H1 (cell line): ENCODE measurements around the gene CA14.

Source experiments
- POLR2A ChIP-seq, 2 experiments: IDR thresholded peaks; 1 replicate in 1 of 2; 2 replicates in 1 of 2; pipeline ENCODE4 v1.6.1; 2011; ENCODE audit warnings: low read depth in 2 of 2, low read length in 2 of 2, mild to moderate bottlenecking in 2 of 2; ENCODE audit errors: control extremely low read depth in 1 of 2
- TF ChIP-seq, protein P1 (sequence below): IDR thresholded peaks from 2 replicates; pipeline ENCODE4 v1.6.1; 2012; ENCODE audit warnings: low read length, inconsistent platforms

DNA sequence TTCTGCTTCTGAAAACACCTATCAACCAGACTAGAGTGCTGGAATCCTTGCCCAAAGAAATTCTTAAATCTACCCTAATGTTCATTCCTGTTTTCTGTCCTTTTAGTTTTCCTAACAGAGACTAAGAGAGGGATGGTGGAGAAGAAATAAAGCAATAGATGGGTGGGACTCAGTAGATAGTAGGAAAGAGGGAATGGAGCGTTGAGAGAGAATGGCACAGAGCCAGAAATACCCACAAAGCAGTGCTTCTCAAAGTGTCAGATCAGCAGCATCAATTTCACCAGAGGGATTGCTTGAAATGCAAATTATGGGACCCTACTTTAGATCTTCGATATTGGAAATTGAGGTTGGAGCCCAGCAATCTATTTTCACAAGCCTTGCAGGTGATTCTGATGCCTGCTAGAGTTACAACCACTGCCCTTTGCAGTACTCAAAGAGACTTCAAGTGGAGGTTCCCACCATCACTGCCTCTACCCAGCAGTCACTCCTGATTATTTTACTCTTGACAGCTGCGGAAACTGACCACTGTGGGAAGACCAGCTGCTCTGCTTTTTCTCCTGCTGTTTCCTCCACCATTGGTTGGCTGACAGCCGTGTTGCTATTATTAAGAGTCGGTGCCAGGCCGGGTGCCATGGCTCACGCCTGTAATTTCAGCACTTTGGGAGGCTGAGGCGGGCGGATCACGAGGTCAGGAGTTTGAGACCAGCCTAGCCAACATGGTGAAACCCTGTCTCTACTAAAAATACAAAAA lies 52.4 kb downstream of the CA14 start:
- TF ChIP-seq, protein P1, sequence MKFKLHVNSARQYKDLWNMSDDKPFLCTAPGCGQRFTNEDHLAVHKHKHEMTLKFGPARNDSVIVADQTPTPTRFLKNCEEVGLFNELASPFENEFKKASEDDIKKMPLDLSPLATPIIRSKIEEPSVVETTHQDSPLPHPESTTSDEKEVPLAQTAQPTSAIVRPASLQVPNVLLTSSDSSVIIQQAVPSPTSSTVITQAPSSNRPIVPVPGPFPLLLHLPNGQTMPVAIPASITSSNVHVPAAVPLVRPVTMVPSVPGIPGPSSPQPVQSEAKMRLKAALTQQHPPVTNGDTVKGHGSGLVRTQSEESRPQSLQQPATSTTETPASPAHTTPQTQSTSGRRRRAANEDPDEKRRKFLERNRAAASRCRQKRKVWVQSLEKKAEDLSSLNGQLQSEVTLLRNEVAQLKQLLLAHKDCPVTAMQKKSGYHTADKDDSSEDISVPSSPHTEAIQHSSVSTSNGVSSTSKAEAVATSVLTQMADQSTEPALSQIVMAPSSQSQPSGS, result no peak
- no peak for TF ChIP-seq POLR2A (IDR thresholded peaks at IDR 0.05; ENCODE audit: control extremely low read depth in 1 of 2, low read depth in 2 of 2, low read length in 2 of 2)
